ENCODE data around the gene BRMS1L. TPM values are rescaled to one million over a fixed set of nuclear protein-coding genes. Genes with fewer than 3 reads are reported as not detected.

Gene BRMS1L
- total RNA-seq, 2 donors from 2014 or later, result 3.4 to 3.8 TPM

- Histone ChIP-seq H3K9me3 (no peaks in the 10 kb centered on the region), H3K4me3 (no peak overlapping the region), H3K36me3 (no peaks in the 10 kb centered on the region), H3K27ac (no peak overlapping the region), H3K9ac (ENCODE audit: low read depth in 2 of 2, low read length in 2 of 2) (no peak overlapping the region), H3K4me1 (no peaks in the 10 kb centered on the region), H3K27me3 (no peaks in the 10 kb centered on the region)
- DNase-seq, result no peak
- intact Hi-C loops (cut with DNase I), result no loop called here
- no peak for TF ChIP-seq CTCF (IDR thresholded peaks at IDR 0.05)
These were observed 36.5 kb upstream of the BRMS1L start for GRCh38 chr14:35789651-35790050.

GRCh38 chr14:35797796-35798195, 28.3 kb upstream of the BRMS1L start:
- no peak overlapping the region for H3K9ac ChIP-seq (ENCODE audit: low read depth in 2 of 2, low read length in 2 of 2)
- intact Hi-C loops (cut with DNase I), result no loop called here
- H3K4me1 ChIP-seq, result no peaks in the 10 kb centered on the region
- TF ChIP-seq CTCF (IDR thresholded peaks at IDR 0.05), result no peak
- no peak overlapping the region for H3K27ac ChIP-seq
- no peaks in the 10 kb centered on the region for H3K27me3 ChIP-seq
- no peak for DNase-seq
- no peaks in the 10 kb centered on the region for H3K9me3 ChIP-seq
- H3K4me3 ChIP-seq, result no peak overlapping the region
- H3K36me3 ChIP-seq, result no peaks in the 10 kb centered on the region

GRCh38 chr14:35806006-35806907, 19.9 kb upstream of the BRMS1L start:
- intact Hi-C loops (cut with DNase I), result no loop called here
- H3K27ac ChIP-seq, result peak overlapping the region; percentile 98
- TF ChIP-seq CTCF (IDR thresholded peaks at IDR 0.05), result no peak
- no peak for DNase-seq
- peak overlapping the region; percentile 78 for H3K4me3 ChIP-seq
- H3K36me3 ChIP-seq, result no peaks in the 10 kb centered on the region
- no peaks in the 10 kb centered on the region for H3K9me3 ChIP-seq
- H3K9ac ChIP-seq (ENCODE audit: low read depth in 2 of 2, low read length in 2 of 2), result no peak overlapping the region
- H3K4me1 ChIP-seq, result no peaks in the 10 kb centered on the region
- no peaks in the 10 kb centered on the region for H3K27me3 ChIP-seq

- Histone ChIP-seq H3K36me3 (no peaks in the 10 kb centered on the region), H3K27ac (peak overlapping the region; percentile 98), H3K4me1 (no peaks in the 10 kb centered on the region), H3K9me3 (no peaks in the 10 kb centered on the region), H3K4me3 (peak overlapping the region; percentile 78), H3K9ac (ENCODE audit: low read depth in 2 of 2, low read length in 2 of 2) (no peak overlapping the region), H3K27me3 (no peaks in the 10 kb centered on the region)
- no peak for TF ChIP-seq CTCF (IDR thresholded peaks at IDR 0.05)
- intact Hi-C loops (cut with DNase I), result no loop called here
- no peak for DNase-seq
These were observed 18.8 kb upstream of the BRMS1L start for GRCh38 chr14:35807131-35807961.

- Histone ChIP-seq H3K4me3 (peak overlapping the region; percentile 78), H3K9ac (ENCODE audit: low read depth in 2 of 2, low read length in 2 of 2) (peak overlapping the region; percentile 81 to 90), H3K36me3 (no peaks in the 10 kb centered on the region), H3K4me1 (no peaks in the 10 kb centered on the region), H3K9me3 (no peaks in the 10 kb centered on the region), H3K27me3 (no peaks in the 10 kb centered on the region), H3K27ac (peak overlapping the region; percentile 98)
- TF ChIP-seq CTCF (IDR thresholded peaks at IDR 0.05), result no peak
- intact Hi-C loops (cut with DNase I), result no loop called here
- DNase-seq, result peak; percentile 84
These were observed 18.0 kb upstream of the BRMS1L start for GRCh38 chr14:35808076-35808637.

Measured in colonic mucosa (tissue), 4 donors.